ENCODE measurements around the gene CFAP53. TPM values are rescaled to one million over a fixed set of nuclear protein-coding genes. Genes with fewer than 3 reads are reported as not detected.

The CFAP53 gene
- total and polyA plus RNA-seq, 2 donors (not counting 3 experiments of a cell fraction or from before 2014, with no cell fraction given): 0.12 to 0.18 TPM

GRCh38 chr18:50298443-50299284, 32.4 kb upstream of the CFAP53 start:
- Histone ChIP-seq H3K36me3 (ENCODE audit: control insufficient read depth in 2 of 2, extremely low read depth in 1 of 2, insufficient read depth in 2 of 2, low read length in 2 of 2) (no peaks in the 10 kb centered on the region), H2AFZ (ENCODE audit: low read depth, low read length) (peak overlapping the region; percentile 41), H3K27me3 (ENCODE audit: control insufficient read depth in 2 of 2, insufficient read depth in 2 of 2, low read length in 2 of 2) (peaks cover 25 to 32% of the 10 kb centered on the region in 2 experiments), H3K27ac (ENCODE audit: insufficient read depth, low read depth, low read length) (no peak overlapping the region), H3K4me2 (ENCODE audit: insufficient read depth, low read length) (peak overlapping the region; percentile 84), H3K9me3 (replicated peaks; ENCODE audit: control insufficient read depth, insufficient read depth, low read length) (no peaks in the 10 kb centered on the region), H4K20me1 (replicated peaks; ENCODE audit: control insufficient read depth, extremely low read depth, insufficient read depth, low read length) (no peaks in the 10 kb centered on the region), H3K4me3 (replicated peaks in 1 of 3; ENCODE audit: insufficient read depth in 1 of 3, low read depth in 1 of 3, low read length in 3 of 3) (peak overlapping the region in 1 of 3 experiments; percentile 32), H3K79me2 (ENCODE audit: control insufficient read depth, insufficient read depth, low read length) (no peaks in the 10 kb centered on the region), H3K4me1 (ENCODE audit: control insufficient read depth, extremely low read depth, insufficient read depth, low read length) (no peaks in the 10 kb centered on the region), H3K9ac (replicated peaks; ENCODE audit: extremely low read depth, insufficient read depth, low read length) (no peak overlapping the region), H3K9me1 (replicated peaks; ENCODE audit: control insufficient read depth, extremely low read depth, insufficient read depth, low read length) (no peaks in the 10 kb centered on the region)
- TF ChIP-seq POLR2A (IDR thresholded peaks at IDR 0.05; ENCODE audit: low read depth, low read length): no peak
- peak; percentile 20 for TF ChIP-seq EZH2 (IDR thresholded peaks at IDR 0.05; ENCODE audit: borderline replicate concordance, low read depth, low read length, severe bottlenecking)
- DNase-seq (ENCODE audit: low read depth, low spot score) (no peak), FAIRE-seq (no peak)
- intact Hi-C loops (cut with micrococcal nuclease) (loop anchor here (1.0 kb wide), 1 partner anchor 11 kb away; the partner anchor contains the start of gene CXXC1), dilution Hi-C loops (cut with MboI; ENCODE audit: extremely low pct_ligation_motif_present, low sequenced_read_pairs) (no loop called here)
- BruUV-seq (replicated peaks): no TSS peak
- CTCF ChIA-PET: interaction anchor here (0.8 to 1.7 kb wide), 5 partner anchors 9 to 59 kb away, joined by 3 to 5 read pairs (median 4); partner anchors contain the start of gene CFAP53
- POLR2A ChIA-PET: no interaction called here

GRCh38 chr18:50297621-50298442, 31.5 kb upstream of the CFAP53 start:
- Histone ChIP-seq H2AFZ (ENCODE audit: low read depth, low read length) (peak overlapping the region; percentile 83), H3K4me3 (replicated peaks in 1 of 3; ENCODE audit: insufficient read depth in 1 of 3, low read depth in 1 of 3, low read length in 3 of 3) (peak overlapping the region in 2 of 3 experiments; percentile 6 to 32), H3K36me3 (ENCODE audit: control insufficient read depth in 2 of 2, extremely low read depth in 1 of 2, insufficient read depth in 2 of 2, low read length in 2 of 2) (no peaks in the 10 kb centered on the region), H3K27ac (ENCODE audit: insufficient read depth, low read depth, low read length) (no peak overlapping the region), H3K27me3 (ENCODE audit: control insufficient read depth in 2 of 2, insufficient read depth in 2 of 2, low read length in 2 of 2) (peaks cover 25 to 32% of the 10 kb centered on the region in 2 experiments), H3K9me1 (replicated peaks; ENCODE audit: control insufficient read depth, extremely low read depth, insufficient read depth, low read length) (no peaks in the 10 kb centered on the region), H4K20me1 (replicated peaks; ENCODE audit: control insufficient read depth, extremely low read depth, insufficient read depth, low read length) (no peaks in the 10 kb centered on the region), H3K4me2 (ENCODE audit: insufficient read depth, low read length) (peak overlapping the region; percentile 84), H3K9ac (replicated peaks; ENCODE audit: extremely low read depth, insufficient read depth, low read length) (no peak overlapping the region), H3K9me3 (replicated peaks; ENCODE audit: control insufficient read depth, insufficient read depth, low read length) (no peaks in the 10 kb centered on the region), H3K4me1 (ENCODE audit: control insufficient read depth, extremely low read depth, insufficient read depth, low read length) (no peaks in the 10 kb centered on the region), H3K79me2 (ENCODE audit: control insufficient read depth, insufficient read depth, low read length) (no peaks in the 10 kb centered on the region)
- DNase-seq (ENCODE audit: low read depth, low spot score) (peak; percentile 62), FAIRE-seq (peak; percentile 93)
- intact Hi-C loops (cut with micrococcal nuclease) (loop anchor here (1.0 kb wide), 1 partner anchor 11 kb away; the partner anchor contains the start of gene CXXC1), dilution Hi-C loops (cut with MboI; ENCODE audit: extremely low pct_ligation_motif_present, low sequenced_read_pairs) (no loop called here)
- POLR2A ChIA-PET: no interaction called here
- CTCF ChIA-PET: interaction anchor here (0.8 to 1.4 kb wide), 4 partner anchors 9 to 59 kb away, joined by 3 to 5 read pairs (median 4); partner anchors contain the start of gene CFAP53
- TF ChIP-seq, protein P1, sequence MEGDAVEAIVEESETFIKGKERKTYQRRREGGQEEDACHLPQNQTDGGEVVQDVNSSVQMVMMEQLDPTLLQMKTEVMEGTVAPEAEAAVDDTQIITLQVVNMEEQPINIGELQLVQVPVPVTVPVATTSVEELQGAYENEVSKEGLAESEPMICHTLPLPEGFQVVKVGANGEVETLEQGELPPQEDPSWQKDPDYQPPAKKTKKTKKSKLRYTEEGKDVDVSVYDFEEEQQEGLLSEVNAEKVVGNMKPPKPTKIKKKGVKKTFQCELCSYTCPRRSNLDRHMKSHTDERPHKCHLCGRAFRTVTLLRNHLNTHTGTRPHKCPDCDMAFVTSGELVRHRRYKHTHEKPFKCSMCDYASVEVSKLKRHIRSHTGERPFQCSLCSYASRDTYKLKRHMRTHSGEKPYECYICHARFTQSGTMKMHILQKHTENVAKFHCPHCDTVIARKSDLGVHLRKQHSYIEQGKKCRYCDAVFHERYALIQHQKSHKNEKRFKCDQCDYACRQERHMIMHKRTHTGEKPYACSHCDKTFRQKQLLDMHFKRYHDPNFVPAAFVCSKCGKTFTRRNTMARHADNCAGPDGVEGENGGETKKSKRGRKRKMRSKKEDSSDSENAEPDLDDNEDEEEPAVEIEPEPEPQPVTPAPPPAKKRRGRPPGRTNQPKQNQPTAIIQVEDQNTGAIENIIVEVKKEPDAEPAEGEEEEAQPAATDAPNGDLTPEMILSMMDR (IDR thresholded peaks at IDR 0.05; ENCODE audit: extremely low read depth in 1 of 2, insufficient read depth in 1 of 2, low read depth in 1 of 2, low read length in 2 of 2): no peak
- TF ChIP-seq GATA2 (IDR thresholded peaks at IDR 0.05; ENCODE audit: insufficient read depth, insufficient read length, low read depth, low read length): no peak
- no peak for TF ChIP-seq MYC (IDR thresholded peaks at IDR 0.05; ENCODE audit: low read depth, low read length)
- TF ChIP-seq, protein P2, sequence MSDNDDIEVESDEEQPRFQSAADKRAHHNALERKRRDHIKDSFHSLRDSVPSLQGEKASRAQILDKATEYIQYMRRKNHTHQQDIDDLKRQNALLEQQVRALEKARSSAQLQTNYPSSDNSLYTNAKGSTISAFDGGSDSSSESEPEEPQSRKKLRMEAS (IDR thresholded peaks at IDR 0.05; ENCODE audit: insufficient read depth, insufficient read length): no peak
- no peak for TF ChIP-seq POLR2AphosphoS5 (IDR thresholded peaks at IDR 0.05; ENCODE audit: insufficient read depth, low read depth, low read length)
- no TSS peak for BruUV-seq (replicated peaks)
